ENCODE data around the gene C12orf57.

The C12orf57 gene

GRCh38 chr12:6963791-6964413 lies 20.1 kb downstream of the C12orf57 start:
- TF ChIP-seq, protein P1, sequence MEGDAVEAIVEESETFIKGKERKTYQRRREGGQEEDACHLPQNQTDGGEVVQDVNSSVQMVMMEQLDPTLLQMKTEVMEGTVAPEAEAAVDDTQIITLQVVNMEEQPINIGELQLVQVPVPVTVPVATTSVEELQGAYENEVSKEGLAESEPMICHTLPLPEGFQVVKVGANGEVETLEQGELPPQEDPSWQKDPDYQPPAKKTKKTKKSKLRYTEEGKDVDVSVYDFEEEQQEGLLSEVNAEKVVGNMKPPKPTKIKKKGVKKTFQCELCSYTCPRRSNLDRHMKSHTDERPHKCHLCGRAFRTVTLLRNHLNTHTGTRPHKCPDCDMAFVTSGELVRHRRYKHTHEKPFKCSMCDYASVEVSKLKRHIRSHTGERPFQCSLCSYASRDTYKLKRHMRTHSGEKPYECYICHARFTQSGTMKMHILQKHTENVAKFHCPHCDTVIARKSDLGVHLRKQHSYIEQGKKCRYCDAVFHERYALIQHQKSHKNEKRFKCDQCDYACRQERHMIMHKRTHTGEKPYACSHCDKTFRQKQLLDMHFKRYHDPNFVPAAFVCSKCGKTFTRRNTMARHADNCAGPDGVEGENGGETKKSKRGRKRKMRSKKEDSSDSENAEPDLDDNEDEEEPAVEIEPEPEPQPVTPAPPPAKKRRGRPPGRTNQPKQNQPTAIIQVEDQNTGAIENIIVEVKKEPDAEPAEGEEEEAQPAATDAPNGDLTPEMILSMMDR (IDR thresholded peaks at IDR 0.05): no peak

DNA sequence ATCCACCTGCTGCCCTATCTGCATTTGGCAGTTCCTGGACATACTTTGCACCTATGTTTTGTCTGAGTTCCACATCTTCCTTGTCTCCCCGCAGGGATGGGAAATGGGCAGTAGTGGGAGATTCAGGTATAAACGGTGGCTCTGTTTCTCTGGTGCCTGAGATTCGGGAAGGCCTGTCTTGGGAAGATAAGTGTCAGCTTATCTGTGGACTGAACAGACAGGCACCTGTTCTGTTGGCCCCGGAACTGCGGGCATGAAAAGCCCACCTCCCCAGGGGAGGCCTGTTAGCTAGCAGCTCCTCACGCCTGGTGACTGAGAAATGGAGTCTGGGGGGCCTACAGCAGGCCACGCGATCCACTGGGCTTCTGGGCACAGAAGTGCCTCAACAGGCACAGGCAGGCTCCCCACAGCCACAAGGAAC lies 20.8 kb downstream of the C12orf57 start:
- TF ChIP-seq, protein P1 (IDR thresholded peaks at IDR 0.05): no peak

DNA sequence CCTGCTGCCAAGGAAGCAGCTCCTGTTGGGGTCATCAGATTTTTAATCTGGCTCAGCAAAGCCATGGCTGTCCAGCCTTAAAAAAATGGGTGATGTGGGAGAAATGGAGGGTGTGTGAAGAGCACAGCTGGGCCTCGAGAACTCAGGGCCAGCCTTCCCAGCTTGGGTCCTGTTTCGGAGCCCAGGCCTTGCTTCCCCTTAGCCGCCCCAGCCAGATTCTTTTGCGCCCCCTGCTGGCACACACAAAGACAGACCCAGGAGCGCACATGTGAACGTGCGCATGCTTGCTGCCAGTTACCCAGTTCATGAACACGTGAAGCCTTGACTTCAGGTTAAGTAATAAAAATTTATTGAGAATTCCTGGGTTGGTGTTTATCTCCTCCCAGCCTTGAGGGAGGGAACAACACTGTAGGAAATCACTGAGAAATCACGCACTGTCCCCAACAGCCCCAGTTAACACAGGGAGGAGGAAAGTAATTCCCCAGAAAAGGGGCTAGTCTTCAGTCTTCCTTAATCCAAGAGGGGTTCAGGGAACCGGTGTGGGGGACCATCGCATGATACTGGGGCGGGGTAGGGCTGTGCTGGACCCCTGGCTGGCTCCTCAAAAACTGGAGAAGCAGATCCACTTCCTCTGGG lies 21.3 kb downstream of the C12orf57 start:
- TF ChIP-seq, protein P1 (IDR thresholded peaks at IDR 0.05): peak; percentile 96

DNA sequence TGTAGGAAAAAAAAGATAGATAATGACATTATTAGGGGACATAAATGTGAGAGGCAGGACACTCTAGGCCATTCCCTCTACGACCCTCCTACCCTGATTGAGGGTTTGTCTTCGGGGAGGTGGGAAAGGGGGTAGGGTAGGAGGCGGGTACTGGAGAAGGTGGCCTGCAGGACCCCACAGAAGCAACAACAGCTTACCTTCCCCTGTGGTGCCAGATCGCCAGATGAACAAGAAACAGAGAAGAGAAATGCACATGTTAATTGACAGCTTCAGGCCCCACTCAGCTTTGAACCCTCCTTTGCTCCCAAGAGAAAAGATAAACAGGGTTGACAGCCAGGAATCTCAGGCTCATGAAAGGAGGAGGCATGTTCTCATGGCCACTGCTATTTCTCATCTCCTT lies 21.9 kb downstream of the C12orf57 start:
- TF ChIP-seq, protein P1 (IDR thresholded peaks at IDR 0.05): no peak

DNA sequence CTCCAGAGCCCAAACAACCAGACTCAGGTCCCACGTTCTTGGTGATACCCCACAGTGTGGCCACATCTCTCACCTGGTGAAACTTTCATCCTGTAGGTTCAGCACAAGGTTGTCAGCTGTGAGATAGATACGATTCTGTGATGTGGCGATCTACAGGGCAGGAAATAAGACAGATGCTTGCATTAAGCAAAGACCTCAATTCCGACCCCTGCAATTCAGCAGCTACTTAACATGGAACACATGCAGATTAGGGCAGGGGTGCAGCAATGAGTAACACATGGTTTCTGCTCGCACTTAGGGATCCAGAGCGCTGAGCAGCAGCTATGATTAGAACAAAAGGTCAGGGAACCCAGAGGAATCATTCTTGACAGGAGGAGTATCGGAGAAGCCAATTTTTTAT lies 22.5 kb downstream of the C12orf57 start:
- TF ChIP-seq, protein P1 (IDR thresholded peaks at IDR 0.05): no peak

DNA sequence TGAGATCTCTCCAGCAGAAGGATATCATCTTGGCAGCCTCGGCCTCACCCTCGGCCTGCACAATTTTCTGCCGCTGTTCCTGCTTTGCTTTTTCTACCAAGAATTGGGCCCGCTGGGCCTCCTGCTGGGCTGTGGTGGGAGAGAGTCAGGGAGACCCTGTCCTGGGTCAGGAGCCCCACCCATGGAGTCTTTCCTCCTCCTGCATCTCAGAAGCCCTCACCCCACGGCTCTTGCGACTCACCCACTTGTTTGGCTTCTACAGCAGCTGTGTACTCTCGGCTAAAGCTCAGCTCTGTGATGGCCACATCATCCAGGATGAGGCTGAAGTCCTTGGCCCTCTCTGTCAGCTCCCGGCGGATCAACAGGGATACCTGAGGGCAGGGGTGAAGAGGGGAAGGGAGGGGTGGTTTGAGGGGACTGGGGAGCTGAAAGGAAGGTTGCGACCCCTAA lies 23.9 kb downstream of the C12orf57 start:
- TF ChIP-seq, protein P1 (IDR thresholded peaks at IDR 0.05): no peak

GRCh38 chr12:6968426-6968825 lies 24.6 kb downstream of the C12orf57 start:
- TF ChIP-seq, protein P1 (IDR thresholded peaks at IDR 0.05): no peak
